ENCODE measurements around the gene PDZRN3.

The PDZRN3 gene

GRCh38 chr3:73624821-73625665 is at the start of gene PDZRN3:
Gene PDZRN3, minus strand, starts transcription at chr3:73624941.
- no peak for FAIRE-seq

- no peak for FAIRE-seq
Measured at GRCh38 chr3:73674280-73674679, 49.5 kb upstream of the PDZRN3 start.

- FAIRE-seq, result no peak
Measured at GRCh38 chr3:73669260-73669659, 44.5 kb upstream of the PDZRN3 start.

- FAIRE-seq, result no peak
Measured at GRCh38 chr3:73668391-73668790, 43.6 kb upstream of the PDZRN3 start.

GRCh38 chr3:73667889-73668288 is 43.1 kb upstream of the PDZRN3 start:
- no peak for FAIRE-seq

- no peak for FAIRE-seq
Measured at GRCh38 chr3:73665286-73665685, 40.5 kb upstream of the PDZRN3 start.

GRCh38 chr3:73664389-73664788 is 39.6 kb upstream of the PDZRN3 start:
- FAIRE-seq, result no peak

- FAIRE-seq, result no peak
Measured at GRCh38 chr3:73663495-73663894, 38.8 kb upstream of the PDZRN3 start.

- no peak for FAIRE-seq
Measured at GRCh38 chr3:73661265-73661664, 36.5 kb upstream of the PDZRN3 start.

GRCh38 chr3:73658227-73658626 is 33.5 kb upstream of the PDZRN3 start:
- FAIRE-seq, result no peak

- no peak for FAIRE-seq
Measured at GRCh38 chr3:73657186-73657585, 32.4 kb upstream of the PDZRN3 start.

GRCh38 chr3:73656241-73656890 is 31.6 kb upstream of the PDZRN3 start:
- no peak for FAIRE-seq

- no peak for FAIRE-seq
Measured at GRCh38 chr3:73655197-73655596, 30.5 kb upstream of the PDZRN3 start.

GRCh38 chr3:73653877-73654276 is 29.1 kb upstream of the PDZRN3 start:
- FAIRE-seq, result no peak

GRCh38 chr3:73653351-73653750 is 28.6 kb upstream of the PDZRN3 start:
- no peak for FAIRE-seq

GRCh38 chr3:73652896-73653295 is 28.2 kb upstream of the PDZRN3 start:
- no peak for FAIRE-seq

GRCh38 chr3:73637042-73637441 is 12.3 kb upstream of the PDZRN3 start:
- FAIRE-seq, result no peak

GRCh38 chr3:73635254-73635653 is 10.5 kb upstream of the PDZRN3 start:
- FAIRE-seq, result peak; percentile 39

GRCh38 chr3:73633916-73634344 is 9.2 kb upstream of the PDZRN3 start:
- no peak for FAIRE-seq

GRCh38 chr3:73633453-73633852 is 8.7 kb upstream of the PDZRN3 start:
- no peak for FAIRE-seq

GRCh38 chr3:73626106-73626505 is 1.4 kb upstream of the PDZRN3 start:
- FAIRE-seq, result no peak

- no peak for FAIRE-seq
Measured at GRCh38 chr3:73624017-73624820, 522 bp downstream of the PDZRN3 start.

- no peak for FAIRE-seq
Measured at GRCh38 chr3:73623346-73623745, 1.4 kb downstream of the PDZRN3 start.
